Hepatocyte (in vitro differentiated cells): ENCODE measurements around the gene CRIM1. TPM values are rescaled to one million over a fixed set of nuclear protein-coding genes. Genes with fewer than 3 reads are reported as not detected.

ENCODE experiments used
- DNase-seq: peaks from one replicate; pipeline ENCODE4 v3.0.0-alpha.2; 2016; ENCODE audit warnings: low spot score
- H2AFZ ChIP-seq: fragments of 200-600 bp; sonication (generic); 2 replicates; pipeline ENCODE4 v1.6.0; 2016; ENCODE audit warnings: antibody characterized with exemption, mild to moderate bottlenecking
- H3K27ac ChIP-seq: fragments of 200-600 bp; sonication (generic); 2 replicates; pipeline ENCODE4 v1.5.1; 2016; ENCODE audit warnings: mild to moderate bottlenecking
- H3K27me3 ChIP-seq: fragments of 200-600 bp; sonication (generic); 2 replicates; pipeline ENCODE4 v1.6.1; 2016
- H3K36me3 ChIP-seq: fragments of 200-600 bp; sonication (generic); replicated peaks from 2 replicates; pipeline ENCODE4 v1.5.1; 2016; ENCODE audit warnings: low read depth; ENCODE audit not compliant: insufficient read depth
- H3K4me1 ChIP-seq: fragments of 200-600 bp; sonication (generic); 2 replicates; pipeline ENCODE4 v1.5.1; 2016; ENCODE audit warnings: mild to moderate bottlenecking, moderate library complexity; ENCODE audit not compliant: insufficient read depth
- H3K4me2 ChIP-seq: fragments of 200-600 bp; sonication (generic); 2 replicates; pipeline ENCODE4 v1.6.0; 2016
- H3K4me3 ChIP-seq: fragments of 200-600 bp; sonication (generic); 2 replicates; pipeline ENCODE4 v1.5.1; 2016; ENCODE audit warnings: mild to moderate bottlenecking
- H3K79me2 ChIP-seq: fragments of 200-600 bp; sonication (generic); 2 replicates; pipeline ENCODE4 v1.6.0; 2017; ENCODE audit warnings: mild to moderate bottlenecking
- H3K9me2 ChIP-seq: fragments of 200-600 bp; sonication (generic); replicated peaks from 2 replicates; pipeline ENCODE4 v1.6.0; 2017; ENCODE audit warnings: mild to moderate bottlenecking; ENCODE audit not compliant: insufficient read depth
- H3K9me3 ChIP-seq: fragments of 200-600 bp; sonication (generic); 2 replicates; pipeline ENCODE4 v1.5.1; 2016; ENCODE audit warnings: low read depth, mild to moderate bottlenecking
- H4K20me1 ChIP-seq: fragments of 200-600 bp; sonication (generic); 2 replicates; pipeline ENCODE4 v1.6.0; 2016; ENCODE audit warnings: mild to moderate bottlenecking; ENCODE audit not compliant: insufficient read depth, poor library complexity, severe bottlenecking
- CTCF ChIP-seq: fragments of 200-600 bp; sonication (generic); IDR thresholded peaks from 2 replicates; pipeline ENCODE4 v1.5.1; 2016; ENCODE audit warnings: antibody characterized with exemption, mild to moderate bottlenecking; ENCODE audit not compliant: poor library complexity
- EZH2 ChIP-seq: fragments of 200-600 bp; sonication (generic); IDR thresholded peaks from 2 replicates; pipeline ENCODE4 v1.6.1; 2016; ENCODE audit warnings: antibody characterized with exemption, mild to moderate bottlenecking, borderline replicate concordance
- EZH2phosphoT487 ChIP-seq: fragments of 200-600 bp; sonication (generic); IDR thresholded peaks from one replicate; pipeline ENCODE4 v1.6.1; 2018; ENCODE audit warnings: antibody characterized with exemption, mild to moderate bottlenecking, low read depth, moderate library complexity; ENCODE audit not compliant: unreplicated experiment, severe bottlenecking
- WGBS: methylation state at CpG from one replicate; pipeline ENCODE4 v1.1.6; 2016; ENCODE audit warnings: low lambda C conversion rate; ENCODE audit errors: missing lambda C conversion rate; 5-methylcytosine and 5-hydroxymethylcytosine counted together
- polyA plus RNA-seq: library from polyadenylated mRNA; unstranded; fragments of >200 nt; fragmentation: Nextera tagmentation; extraction: Ambion mirVana; gene quantifications from 2 replicates; pipeline ENCODE4 v1.2.1, GENCODE V29; 2016
- total RNA-seq: library from RNA; depleted of rRNA; stranded (reverse); fragments of >200 nt; gene quantifications from 2 replicates; pipeline ENCODE4 v1.2.3, GENCODE V29; 2014

CRIM1 gene
- total and polyA plus RNA-seq, 2 experiments from 2014 or later, result 23.0 to 40.8 TPM

GRCh38 chr2:36507408-36507812, 151.8 kb downstream of the CRIM1 start:
- Histone ChIP-seq H3K79me2 (no peaks in the 10 kb centered on the region), H4K20me1 (no peaks in the 10 kb centered on the region), H3K27me3 (no peaks in the 10 kb centered on the region), H3K4me2 (no peak overlapping the region), H3K27ac (no peak overlapping the region), H2AFZ (no peak overlapping the region), H3K4me1 (peaks cover 7% of the 10 kb centered on the region), H3K9me3 (no peaks in the 10 kb centered on the region), H3K36me3 (no peaks in the 10 kb centered on the region), H3K9me2 (no peaks in the 10 kb centered on the region), H3K4me3 (no peak overlapping the region)
- no peak for TF ChIP-seq EZH2phosphoT487
- peak; percentile 67 for TF ChIP-seq CTCF
- peak; percentile 66 for DNase-seq

GRCh38 chr2:36509075-36509474, 153.5 kb downstream of the CRIM1 start:
- H3K4me2 ChIP-seq, result no peak overlapping the region
- DNase-seq, result no peak
- H3K27me3 ChIP-seq, result no peaks in the 10 kb centered on the region
- no peaks in the 10 kb centered on the region for H3K36me3 ChIP-seq
- no peaks in the 10 kb centered on the region for H3K79me2 ChIP-seq
- H2AFZ ChIP-seq, result no peak overlapping the region
- no peak overlapping the region for H3K27ac ChIP-seq
- no peaks in the 10 kb centered on the region for H3K9me2 ChIP-seq
- 95% methylated on average over 6 of the region's 6 CpGs for WGBS
- H3K4me1 ChIP-seq, result peaks cover 9% of the 10 kb centered on the region
- H3K4me3 ChIP-seq, result no peak overlapping the region
- H4K20me1 ChIP-seq, result no peaks in the 10 kb centered on the region
- no peaks in the 10 kb centered on the region for H3K9me3 ChIP-seq
- TF ChIP-seq CTCF, result no peak
- TF ChIP-seq EZH2, result no peak
- no peak for TF ChIP-seq EZH2phosphoT487

- Histone ChIP-seq H3K36me3 (no peaks in the 10 kb centered on the region), H3K9me3 (no peaks in the 10 kb centered on the region), H3K27ac (peak overlapping the region; percentile 62), H3K4me3 (no peak overlapping the region), H3K4me2 (peak overlapping the region; percentile 35), H2AFZ (no peak overlapping the region), H3K4me1 (peaks cover 5% of the 10 kb centered on the region), H3K27me3 (no peaks in the 10 kb centered on the region), H3K79me2 (no peaks in the 10 kb centered on the region), H4K20me1 (no peaks in the 10 kb centered on the region), H3K9me2 (no peaks in the 10 kb centered on the region)
- WGBS, result 57% methylated on average over 7 of the region's 9 CpGs
- peak; percentile 21 for DNase-seq
- TF ChIP-seq EZH2phosphoT487, result no peak
- TF ChIP-seq CTCF, result no peak
- TF ChIP-seq EZH2, result no peak
These were observed 156.5 kb downstream of the CRIM1 start for GRCh38 chr2:36511858-36512603.

- no peak overlapping the region for H3K4me3 ChIP-seq
- no peaks in the 10 kb centered on the region for H4K20me1 ChIP-seq
- no peaks in the 10 kb centered on the region for H3K27me3 ChIP-seq
- DNase-seq, result peak; percentile 31
- peak overlapping the region; percentile 62 for H3K27ac ChIP-seq
- H3K9me3 ChIP-seq, result no peaks in the 10 kb centered on the region
- peak overlapping the region; percentile 35 for H3K4me2 ChIP-seq
- TF ChIP-seq CTCF (no peak), EZH2phosphoT487 (no peak), EZH2 (no peak)
- 57% methylated on average over 3 of the region's 3 CpGs for WGBS
- no peak overlapping the region for H2AFZ ChIP-seq
- H3K9me2 ChIP-seq, result no peaks in the 10 kb centered on the region
- peaks cover 5% of the 10 kb centered on the region for H3K4me1 ChIP-seq
- H3K36me3 ChIP-seq, result no peaks in the 10 kb centered on the region
- no peaks in the 10 kb centered on the region for H3K79me2 ChIP-seq
These were observed 157.1 kb downstream of the CRIM1 start for GRCh38 chr2:36512705-36513104.
